Astrocyte (in vitro differentiated cells and primary cell): ENCODE data around the gene SMAP1. TPM values are rescaled to one million over a fixed set of nuclear protein-coding genes. Genes with fewer than 3 reads are reported as not detected.

Source experiments
- DNase-seq: peaks from one replicate; pipeline ENCODE4 v3.0.0-alpha.2; 2010; ENCODE audit warnings: low read depth
- FAIRE-seq: peaks from 2 replicates; lab custom pipeline; 2011; peaks lifted over from hg19 to GRCh38; lab: Jason Lieb, UNC
- H2AFZ ChIP-seq: 2 replicates; pipeline ENCODE4 v1.6.0; 2012; ENCODE audit warnings: low read depth, low read length, inconsistent platforms
- H3K27ac ChIP-seq: 2 replicates; pipeline ENCODE4 v1.5.1; 2011; ENCODE audit warnings: low read depth, low read length, inconsistent platforms
- H3K27me3 ChIP-seq: 2 replicates; pipeline ENCODE4 v1.6.0; 2011; ENCODE audit warnings: low read length, inconsistent platforms; ENCODE audit not compliant: insufficient read depth
- H3K36me3 ChIP-seq: 2 replicates; pipeline ENCODE4 v1.5.1; 2011; ENCODE audit warnings: low read length, inconsistent platforms; ENCODE audit not compliant: insufficient read depth
- H3K4me1 ChIP-seq: 2 replicates; pipeline ENCODE4 v1.5.1; 2011; ENCODE audit warnings: low read length, inconsistent platforms; ENCODE audit not compliant: insufficient read depth
- H3K4me2 ChIP-seq: 2 replicates; pipeline ENCODE4 v1.6.0; 2012; ENCODE audit warnings: low read length, inconsistent platforms
- H3K4me3 ChIP-seq: 2 replicates; pipeline ENCODE4 v1.5.1; 2011; ENCODE audit warnings: low read depth, mild to moderate bottlenecking, low read length, inconsistent platforms; ENCODE audit not compliant: insufficient read depth
- H3K79me2 ChIP-seq: 2 replicates; pipeline ENCODE4 v1.6.0; 2012; ENCODE audit warnings: mild to moderate bottlenecking, low read length, inconsistent platforms; ENCODE audit not compliant: insufficient read depth
- H3K9ac ChIP-seq: 2 replicates; pipeline ENCODE4 v1.6.0; 2012; ENCODE audit warnings: mild to moderate bottlenecking, low read length, inconsistent platforms
- H3K9me3 ChIP-seq: 2 replicates; pipeline ENCODE4 v1.5.1; 2012; ENCODE audit warnings: low read depth, mild to moderate bottlenecking, low read length, inconsistent platforms; ENCODE audit not compliant: insufficient read depth
- H4K20me1 ChIP-seq: 2 replicates; pipeline ENCODE4 v1.6.0; 2012; ENCODE audit warnings: low read length, inconsistent platforms; ENCODE audit not compliant: insufficient read depth
- H3K27ac Mint-ChIP-seq: one replicate; pipeline ENCODE4 v1.8.0; 2021; ENCODE audit warnings: mild to moderate bottlenecking, mixed read lengths; ENCODE audit not compliant: unreplicated experiment
- H3K27me3 Mint-ChIP-seq: one replicate; pipeline ENCODE4 v1.8.0; 2021; ENCODE audit warnings: low read depth, mixed read lengths; ENCODE audit not compliant: unreplicated experiment
- H3K36me3 Mint-ChIP-seq: one replicate; pipeline ENCODE4 v1.8.0; 2021; ENCODE audit warnings: low read depth, mixed read lengths; ENCODE audit not compliant: unreplicated experiment
- H3K4me1 Mint-ChIP-seq: one replicate; pipeline ENCODE4 v1.8.0; 2021; ENCODE audit warnings: low read depth, mixed read lengths; ENCODE audit not compliant: unreplicated experiment
- H3K4me3 Mint-ChIP-seq: one replicate; pipeline ENCODE4 v1.8.0; 2021; ENCODE audit warnings: mild to moderate bottlenecking, moderate library complexity, mixed read lengths; ENCODE audit not compliant: unreplicated experiment
- H3K9me3 Mint-ChIP-seq: one replicate; pipeline ENCODE4 v1.8.0; 2021; ENCODE audit warnings: mild to moderate bottlenecking, mixed read lengths; ENCODE audit not compliant: unreplicated experiment
- EZH2 ChIP-seq: IDR thresholded peaks from 2 replicates; pipeline ENCODE4 v1.6.1; 2012; ENCODE audit warnings: mild to moderate bottlenecking, low read length, inconsistent platforms; ENCODE audit not compliant: insufficient read depth
- total RNA-seq: library from RNA; stranded (reverse); gene quantifications from 2 replicates; pipeline ENCODE4 v1.2.1, GENCODE V29; 2021
- TF ChIP-seq, protein P1 (sequence below): IDR thresholded peaks from 2 replicates; pipeline ENCODE4 v1.5.1; 2011; ENCODE audit warnings: low read depth, mild to moderate bottlenecking, inconsistent platforms, low read length, moderate library complexity; ENCODE audit not compliant: insufficient read depth

SMAP1 gene
- total RNA-seq, 1 donor from 2014 or later = 27.3 TPM

DNA sequence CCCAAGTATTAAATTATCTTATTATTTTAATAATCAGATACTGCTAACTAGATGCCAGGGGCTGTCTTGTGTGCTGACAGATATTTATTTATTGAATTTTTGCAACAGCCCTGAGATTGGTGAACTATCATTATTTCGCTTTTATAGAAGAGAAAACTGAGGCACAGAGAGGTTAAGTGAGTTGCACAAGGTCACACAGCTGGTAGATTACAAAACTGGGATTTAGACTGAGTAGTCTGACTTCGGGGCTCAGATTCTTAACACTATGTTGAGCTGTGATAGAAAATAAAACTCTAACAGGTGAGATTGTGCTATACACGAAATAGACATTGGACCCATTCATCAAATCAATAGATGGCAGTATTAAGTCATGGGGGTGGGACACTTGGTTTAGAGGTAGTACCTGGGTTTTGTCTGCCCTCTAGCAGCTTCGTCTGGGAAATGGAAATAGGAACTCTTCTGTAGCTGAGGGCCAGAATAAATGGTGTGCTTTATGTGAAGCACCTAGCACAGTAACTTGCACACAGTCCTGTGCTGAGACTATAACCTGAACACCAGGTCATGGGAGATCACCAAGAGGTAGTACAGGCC is 175.7 kb downstream of the SMAP1 start:
- Histone ChIP-seq H3K4me3 (no peak overlapping the region), H3K27me3 (no peaks in the 10 kb centered on the region), H3K9ac (no peak overlapping the region), H3K9me3 (no peaks in the 10 kb centered on the region), H2AFZ (no peak overlapping the region), H3K36me3 (no peaks in the 10 kb centered on the region), H3K27ac (no peak overlapping the region), H3K4me1 (no peaks in the 10 kb centered on the region), H3K79me2 (no peaks in the 10 kb centered on the region), H3K4me2 (no peak overlapping the region), H4K20me1 (no peaks in the 10 kb centered on the region)
- H3K9me3 Mint-ChIP-seq = no peaks in the 10 kb centered on the region
- H3K36me3 Mint-ChIP-seq = no peaks in the 10 kb centered on the region
- H3K4me1 Mint-ChIP-seq = peaks cover 11% of the 10 kb centered on the region
- H3K27ac Mint-ChIP-seq = no peak overlapping the region
- TF ChIP-seq EZH2 = no peak
- TF ChIP-seq, protein P1, sequence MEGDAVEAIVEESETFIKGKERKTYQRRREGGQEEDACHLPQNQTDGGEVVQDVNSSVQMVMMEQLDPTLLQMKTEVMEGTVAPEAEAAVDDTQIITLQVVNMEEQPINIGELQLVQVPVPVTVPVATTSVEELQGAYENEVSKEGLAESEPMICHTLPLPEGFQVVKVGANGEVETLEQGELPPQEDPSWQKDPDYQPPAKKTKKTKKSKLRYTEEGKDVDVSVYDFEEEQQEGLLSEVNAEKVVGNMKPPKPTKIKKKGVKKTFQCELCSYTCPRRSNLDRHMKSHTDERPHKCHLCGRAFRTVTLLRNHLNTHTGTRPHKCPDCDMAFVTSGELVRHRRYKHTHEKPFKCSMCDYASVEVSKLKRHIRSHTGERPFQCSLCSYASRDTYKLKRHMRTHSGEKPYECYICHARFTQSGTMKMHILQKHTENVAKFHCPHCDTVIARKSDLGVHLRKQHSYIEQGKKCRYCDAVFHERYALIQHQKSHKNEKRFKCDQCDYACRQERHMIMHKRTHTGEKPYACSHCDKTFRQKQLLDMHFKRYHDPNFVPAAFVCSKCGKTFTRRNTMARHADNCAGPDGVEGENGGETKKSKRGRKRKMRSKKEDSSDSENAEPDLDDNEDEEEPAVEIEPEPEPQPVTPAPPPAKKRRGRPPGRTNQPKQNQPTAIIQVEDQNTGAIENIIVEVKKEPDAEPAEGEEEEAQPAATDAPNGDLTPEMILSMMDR = no peak
- DNase-seq = no peak
- H3K27me3 Mint-ChIP-seq = no peaks in the 10 kb centered on the region
- H3K4me3 Mint-ChIP-seq = no peak overlapping the region
- no peak for FAIRE-seq

GRCh38 chr6:70844301-70844700 is 176.6 kb downstream of the SMAP1 start:
- no peaks in the 10 kb centered on the region for H3K4me1 ChIP-seq
- no peak overlapping the region for H2AFZ ChIP-seq
- no peak overlapping the region for H3K9ac ChIP-seq
- H4K20me1 ChIP-seq = no peaks in the 10 kb centered on the region
- TF ChIP-seq EZH2 = no peak
- TF ChIP-seq, protein P1 = no peak
- Mint-ChIP-seq H3K27me3 (no peaks in the 10 kb centered on the region), H3K4me3 (no peak overlapping the region), H3K9me3 (no peaks in the 10 kb centered on the region), H3K36me3 (no peaks in the 10 kb centered on the region), H3K27ac (no peak overlapping the region), H3K4me1 (peaks cover 3% of the 10 kb centered on the region)
- DNase-seq (no peak), FAIRE-seq (no peak)
- H3K27ac ChIP-seq = no peak overlapping the region
- no peaks in the 10 kb centered on the region for H3K9me3 ChIP-seq
- H3K79me2 ChIP-seq = no peaks in the 10 kb centered on the region
- H3K27me3 ChIP-seq = no peaks in the 10 kb centered on the region
- H3K4me3 ChIP-seq = no peak overlapping the region
- H3K4me2 ChIP-seq = no peak overlapping the region
- no peaks in the 10 kb centered on the region for H3K36me3 ChIP-seq

DNA sequence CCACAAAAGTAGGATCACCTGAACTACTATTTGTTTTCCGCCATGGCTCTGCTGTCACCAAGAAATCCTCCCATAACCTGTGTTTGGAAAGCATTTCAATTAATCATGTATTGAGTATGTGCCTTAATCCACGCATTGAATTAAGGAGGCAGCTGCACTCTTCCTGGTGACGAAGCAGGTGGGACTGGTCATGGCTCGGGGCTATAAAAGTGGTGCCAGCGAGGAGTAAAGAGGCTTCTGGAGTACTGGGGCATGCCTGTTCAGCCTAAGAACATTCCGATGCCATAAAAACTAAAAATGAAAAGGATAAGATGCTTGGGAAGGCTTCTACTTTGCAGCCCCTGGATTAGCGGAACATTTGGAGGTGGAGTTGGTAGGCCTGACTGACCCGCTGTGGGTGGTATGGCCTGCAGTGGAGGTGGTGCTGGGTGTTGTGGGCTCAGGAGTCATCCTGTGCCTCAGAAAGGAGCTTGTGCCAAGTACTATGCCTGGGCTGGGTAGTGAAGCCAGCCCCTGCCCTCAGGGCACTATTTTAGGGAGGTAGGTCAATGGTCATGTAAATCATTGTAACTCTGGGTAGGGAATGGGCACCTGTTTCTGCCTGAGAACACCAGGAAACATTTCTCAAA is 178.6 kb downstream of the SMAP1 start:
- Histone ChIP-seq H3K9me3 (no peaks in the 10 kb centered on the region), H3K9ac (no peak overlapping the region), H2AFZ (no peak overlapping the region), H3K27ac (no peak overlapping the region), H3K79me2 (no peaks in the 10 kb centered on the region), H3K27me3 (no peaks in the 10 kb centered on the region), H3K36me3 (no peaks in the 10 kb centered on the region), H3K4me2 (no peak overlapping the region), H4K20me1 (no peaks in the 10 kb centered on the region), H3K4me1 (no peaks in the 10 kb centered on the region), H3K4me3 (no peak overlapping the region)
- DNase-seq = no peak
- H3K4me1 Mint-ChIP-seq = no peaks in the 10 kb centered on the region
- H3K9me3 Mint-ChIP-seq = no peaks in the 10 kb centered on the region
- TF ChIP-seq EZH2 = no peak
- TF ChIP-seq, protein P1 = no peak
- H3K36me3 Mint-ChIP-seq = no peaks in the 10 kb centered on the region
- no peak for FAIRE-seq
- H3K27me3 Mint-ChIP-seq = no peaks in the 10 kb centered on the region
- H3K4me3 Mint-ChIP-seq = no peak overlapping the region
- H3K27ac Mint-ChIP-seq = no peak overlapping the region
